CD14-positive monocyte (primary cell): ENCODE measurements around the gene ERGIC3. TPM values are rescaled to one million over a fixed set of nuclear protein-coding genes. Genes with fewer than 3 reads are reported as not detected.
"Not testable (repeated sequence)": the region's sequence is repeated elsewhere in the genome, so short reads cannot be mapped to it uniquely, and the experiment has no call there.

Source experiments
- DNase-seq, 3 donors: peaks; one replicate each; pipeline ENCODE4 v3.0.0-alpha.2; 2011 to 2022
- H2AFZ ChIP-seq: 2 replicates; pipeline ENCODE4 v1.6.0; 2012; ENCODE audit warnings: mild to moderate bottlenecking, low read depth, low read length, inconsistent platforms; ENCODE audit not compliant: insufficient read depth, poor library complexity, severe bottlenecking
- H3K27ac ChIP-seq, 2 donors: 1 replicate in 1 of 2; 2 replicates in 1 of 2; pipeline ENCODE4 v1.5.1; 2012 to 2013; ENCODE audit warnings: low read length in 2 of 2, control low read depth in 1 of 2, inconsistent platforms in 1 of 2, low read depth in 1 of 2, mild to moderate bottlenecking in 1 of 2
- H3K27me3 ChIP-seq, 2 donors: one replicate each; pipeline versions ENCODE4 v1.6.0 to v1.6.1; 2011 to 2013; ENCODE audit warnings: low read length in 2 of 2; ENCODE audit not compliant: control insufficient read depth in 2 of 2, insufficient read depth in 2 of 2
- H3K36me3 ChIP-seq, 2 donors: replicated peaks in 1 of 2; 1 replicate in 1 of 2; 2 replicates in 1 of 2; pipeline versions ENCODE4 v1.5.1 to v1.6.1; 2012 to 2013; ENCODE audit warnings: low read length in 2 of 2, control low read depth in 1 of 2, inconsistent platforms in 1 of 2, mild to moderate bottlenecking in 1 of 2; ENCODE audit not compliant: insufficient read depth in 2 of 2, control insufficient read depth in 1 of 2
- H3K4me1 ChIP-seq, 2 donors: 1 replicate in 1 of 2; 2 replicates in 1 of 2; pipeline versions ENCODE4 v1.5.1 to v1.6.1; 2012 to 2013; ENCODE audit warnings: low read length in 2 of 2, control low read depth in 1 of 2, inconsistent platforms in 1 of 2, mild to moderate bottlenecking in 1 of 2, moderate library complexity in 1 of 2; ENCODE audit not compliant: insufficient read depth in 2 of 2, control insufficient read depth in 1 of 2
- H3K4me2 ChIP-seq: replicated peaks from 2 replicates; pipeline ENCODE3; 2012; ENCODE audit warnings: low read length, moderate library complexity, mild to moderate bottlenecking; ENCODE audit not compliant: poor library complexity, severe bottlenecking; ENCODE audit errors: extremely low read depth
- H3K4me3 ChIP-seq, 3 experiments: fragments of 200-600 bp in 1 of 3; sonication (generic) in 1 of 3; replicated peaks in 1 of 3; 1 replicate in 2 of 3; 2 replicates in 1 of 3; pipeline ENCODE4 v1.5.1; 2011 to 2013; ENCODE audit warnings: low read length in 3 of 3, mild to moderate bottlenecking in 3 of 3, control low read depth in 2 of 3, low read depth in 2 of 3, inconsistent platforms in 1 of 3, moderate library complexity in 1 of 3
- H3K79me2 ChIP-seq: 2 replicates; pipeline ENCODE4 v1.6.0; 2012; ENCODE audit warnings: mild to moderate bottlenecking, control low read depth, inconsistent platforms, low read length, moderate library complexity; ENCODE audit not compliant: insufficient read depth
- H3K9ac ChIP-seq: 2 replicates; pipeline ENCODE4 v1.6.0; 2017; ENCODE audit warnings: low read length, mild to moderate bottlenecking; ENCODE audit not compliant: insufficient read depth, poor library complexity, severe bottlenecking
- H3K9me3 ChIP-seq, 2 donors: replicated peaks in 1 of 2; 1 replicate in 1 of 2; 2 replicates in 1 of 2; pipeline versions ENCODE4 v1.5.1 to v1.6.1; 2012 to 2013; ENCODE audit warnings: low read length in 2 of 2, control low read depth in 1 of 2; ENCODE audit not compliant: control insufficient read depth in 1 of 2, insufficient read depth in 1 of 2
- H4K20me1 ChIP-seq: 2 replicates; pipeline ENCODE4 v1.6.0; 2012; ENCODE audit warnings: mild to moderate bottlenecking, low read length, control low read depth, moderate library complexity; ENCODE audit not compliant: insufficient read depth
- H3K27ac Mint-ChIP-seq, 7 donors: one replicate each; pipeline ENCODE4 v1.8.0; 2020; ENCODE audit warnings: mild to moderate bottlenecking in 7 of 7, mixed read lengths in 7 of 7, moderate library complexity in 6 of 7, inconsistent platforms in 2 of 7
- H3K27me3 Mint-ChIP-seq, 3 donors: one replicate each; pipeline ENCODE4 v1.8.0; 2021 to 2022; ENCODE audit warnings: low read depth in 3 of 3, mild to moderate bottlenecking in 3 of 3, mixed read lengths in 3 of 3, moderate library complexity in 3 of 3, inconsistent platforms in 1 of 3
- H3K36me3 Mint-ChIP-seq, 2 donors: one replicate each; pipeline ENCODE4 v1.8.0; 2020; ENCODE audit warnings: mixed read lengths in 2 of 2, inconsistent platforms in 1 of 2, mild to moderate bottlenecking in 1 of 2
- H3K4me1 Mint-ChIP-seq: one replicate; pipeline ENCODE4 v1.8.0; 2020; ENCODE audit warnings: mild to moderate bottlenecking, mixed read lengths
- H3K4me3 Mint-ChIP-seq, 2 donors: one replicate each; pipeline ENCODE4 v1.8.0; 2020; ENCODE audit warnings: mild to moderate bottlenecking in 2 of 2, mixed read lengths in 2 of 2, moderate library complexity in 1 of 2
- H3K9me3 Mint-ChIP-seq, 7 donors: one replicate each; pipeline ENCODE4 v1.8.0; 2020 to 2022; ENCODE audit warnings: mixed read lengths in 7 of 7, mild to moderate bottlenecking in 6 of 7, moderate library complexity in 6 of 7, inconsistent platforms in 2 of 7
- CTCF ChIP-seq: fragments of 200-600 bp; IDR thresholded peaks from one replicate; pipeline ENCODE4 v1.8.0; 2022; ENCODE audit warnings: antibody characterized with exemption, mild to moderate bottlenecking
- WGBS: methylation state at CpG from one replicate; pipeline ENCODE4 v1.1.5; 2013; ENCODE audit warnings: missing lambda C conversion rate; ENCODE audit not compliant: insufficient coverage; 5-methylcytosine and 5-hydroxymethylcytosine counted together
- intact Hi-C, 2 donors: fragments of 100-400 bp; cut with micrococcal nuclease; formaldehyde crosslinking; loops; one replicate each; pipeline versions ENCODE4 v1.15.0 to v1.15.1; 2023
- polyA plus RNA-seq, 3 donors: library from polyadenylated mRNA; depleted of rRNA in 1 of 3; unstranded in 2 of 3; stranded (reverse) in 1 of 3; fragments of 300-500 nt in 2 of 3; fragments of >200 nt in 1 of 3; fragmentation: Illumina TruSeq in 2 of 3; gene quantifications; 1 replicate in 2 of 3; 2 replicates in 1 of 3; pipeline ENCODE4 v1.2.3, GENCODE V29; 2012 to 2021

The ERGIC3 gene
- polyA plus RNA-seq, 3 donors = 128 to 371 (median 130) TPM

- H3K4me3 ChIP-seq = no peak overlapping the region
- DNase-seq = no peak
- TF ChIP-seq CTCF = no peak
- no peak overlapping the region for H3K9ac ChIP-seq
- no peak overlapping the region for H3K27ac ChIP-seq
- Mint-ChIP-seq H3K4me1 (no peaks in the 10 kb centered on the region), H3K4me3 (no peak overlapping the region), H3K27me3 (peaks cover 2 to 3% (median 3%) of the 10 kb centered on the region in 3 donors), H3K27ac (no peak overlapping the region), H3K9me3 (no peaks in the 10 kb centered on the region), H3K36me3 (peaks cover 19 to 27% of the 10 kb centered on the region in 2 donors)
- peaks cover 20 to 37% of the 10 kb centered on the region in 2 donors for H3K36me3 ChIP-seq
- no peaks in the 10 kb centered on the region for H3K4me1 ChIP-seq
- H4K20me1 ChIP-seq = no peaks in the 10 kb centered on the region
- H3K27me3 ChIP-seq = no peaks in the 10 kb centered on the region
- no peaks in the 10 kb centered on the region for H3K9me3 ChIP-seq
- no peak overlapping the region for H2AFZ ChIP-seq
- H3K4me2 ChIP-seq = no peak overlapping the region
- 88% methylated on average over 1 of the region's 1 CpG for WGBS
- no peaks in the 10 kb centered on the region for H3K79me2 ChIP-seq
- intact Hi-C loops = no loop called here
Observed at GRCh38 chr20:35517125-35517524, 24.8 kb upstream of the ERGIC3 start.

GRCh38 chr20:35517767-35518166 is 24.1 kb upstream of the ERGIC3 start:
- H3K4me1 Mint-ChIP-seq, intact Hi-C loops, H3K27ac Mint-ChIP-seq, H3K9me3 Mint-ChIP-seq, H3K9me3 ChIP-seq, H4K20me1 ChIP-seq, H3K27me3 Mint-ChIP-seq, H3K27me3 ChIP-seq, DNase-seq, H3K9ac ChIP-seq, H3K4me3 ChIP-seq, H3K79me2 ChIP-seq, H3K4me1 ChIP-seq, H3K4me3 Mint-ChIP-seq, H3K4me2 ChIP-seq, H2AFZ ChIP-seq, H3K27ac ChIP-seq: not testable (repeated sequence)
- 94% methylated on average over 3 of the region's 5 CpGs for WGBS
- H3K36me3 Mint-ChIP-seq = peaks cover 17 to 22% of the 10 kb centered on the region in 2 donors
- H3K36me3 ChIP-seq = peaks cover 16 to 31% of the 10 kb centered on the region in 2 donors
